Lung microvascular endothelial cell (primary cell): ENCODE measurements around the gene EGR1. TPM values are rescaled to one million over a fixed set of nuclear protein-coding genes. Genes with fewer than 3 reads are reported as not detected.
A peak's percentile ranks its signal among the peaks of the same experiment; 100 is the strongest.

ENCODE experiments used
- DNase-seq, 2 donors: peaks; one replicate each; pipeline versions ENCODE4 v3.0.0 to v3.0.0-alpha.2; 2010; ENCODE audit warnings: low read depth in 2 of 2
- total RNA-seq: library from RNA; depleted of rRNA; stranded (reverse); fragments of >200 nt; gene quantifications from 2 replicates; pipeline ENCODE4 v1.2.1, GENCODE V29; 2014

The EGR1 gene
- 0.44 and 4.8 TPM in 2 replicates for total RNA-seq

GRCh38 chr5:138465261-138466124 lies at the start of gene EGR1:
Gene EGR1 (plus strand): TSS chr5:138465479. CDS start chr5:138465762, 283 bp downstream.
- DNase-seq: peak; percentile 91 to 95

GRCh38 chr5:138418444-138418843 lies 46.8 kb upstream of the EGR1 start:
- no peak for DNase-seq

- DNase-seq: peak; percentile 48
Observed at GRCh38 chr5:138425079-138425478, 40.2 kb upstream of the EGR1 start.

- DNase-seq: no peak
Observed at GRCh38 chr5:138435943-138436342, 29.3 kb upstream of the EGR1 start.

- DNase-seq: no peak
Observed at GRCh38 chr5:138438003-138438723, 27.1 kb upstream of the EGR1 start.

- DNase-seq: peak; percentile 49 to 58
Observed at GRCh38 chr5:138438724-138439476, 26.4 kb upstream of the EGR1 start, which contains the start of gene REEP2. Gene REEP2 (plus strand): TSS chr5:138439057. CDS start chr5:138439209, 152 bp downstream.

GRCh38 chr5:138439477-138440158 lies 25.7 kb upstream of the EGR1 start:
- no peak for DNase-seq

- DNase-seq: no peak
Observed at GRCh38 chr5:138440159-138441073, 24.9 kb upstream of the EGR1 start.

GRCh38 chr5:138441221-138441620 lies 24.1 kb upstream of the EGR1 start:
- no peak for DNase-seq

GRCh38 chr5:138444078-138444773 lies 21.1 kb upstream of the EGR1 start:
- DNase-seq: no peak

- DNase-seq: no peak
Observed at GRCh38 chr5:138444774-138445546, 20.3 kb upstream of the EGR1 start.

- DNase-seq: no peak
Observed at GRCh38 chr5:138445547-138446271, 19.6 kb upstream of the EGR1 start.

- no peak for DNase-seq
Observed at GRCh38 chr5:138448070-138448469, 17.2 kb upstream of the EGR1 start.

- DNase-seq: no peak
Observed at GRCh38 chr5:138448481-138449398, 16.5 kb upstream of the EGR1 start.

GRCh38 chr5:138449501-138450239 lies 15.6 kb upstream of the EGR1 start:
- peak; percentile 78 to 86 for DNase-seq

- no peak for DNase-seq
Observed at GRCh38 chr5:138450971-138451370, 14.3 kb upstream of the EGR1 start.
